Heart left ventricle (tissue), 16 donors: Measurements from ENCODE around the gene ALOX15. TPM values are rescaled to one million over a fixed set of nuclear protein-coding genes. Genes with fewer than 3 reads are reported as not detected.
"Not testable (repeated sequence)": the region's sequence is repeated elsewhere in the genome, so short reads cannot be mapped to it uniquely, and the experiment has no call there.

Experiments used
- ATAC-seq, 4 donors: fragments of 200-7000 bp; cut with Tn5 transposase; one replicate each; pipeline ENCODE4 v1.9.1; 2020 to 2022; ENCODE audit warnings: moderate library complexity in 4 of 4, mild to moderate bottlenecking in 3 of 4, moderate number of reproducible peaks in 1 of 4
- DNase-seq, 5 donors: peaks; one replicate each; pipeline ENCODE4 v3.0.0-alpha.2; 2020
- H3K27ac ChIP-seq, 12 donors: fragments of 200-600 bp; sonication (generic) in 4 of 12; one replicate each; pipeline versions ENCODE4 v1.5.0 to v1.8.0; 2016 to 2022; ENCODE audit warnings: mild to moderate bottlenecking in 2 of 12
- H3K27me3 ChIP-seq, 9 donors: fragments of 200-600 bp; sonication (generic) in 2 of 9; one replicate each; pipeline versions ENCODE4 v1.5.1 to v1.8.0; 2016 to 2022; ENCODE audit warnings: mild to moderate bottlenecking in 3 of 9
- H3K36me3 ChIP-seq, 9 donors: fragments of 200-600 bp; sonication (generic) in 2 of 9; one replicate each; pipeline versions ENCODE4 v1.5.0 to v1.8.0; 2018 to 2022; ENCODE audit warnings: mild to moderate bottlenecking in 2 of 9
- H3K4me1 ChIP-seq, 12 donors: fragments of 200-600 bp; sonication (generic) in 4 of 12; one replicate each; pipeline versions ENCODE4 v1.5.0 to v1.8.0; 2016 to 2022; ENCODE audit warnings: mild to moderate bottlenecking in 3 of 12
- H3K4me3 ChIP-seq, 12 donors: fragments of 200-600 bp; sonication (generic) in 4 of 12; one replicate each; pipeline versions ENCODE4 v1.5.0 to v1.8.0; 2017 to 2022; ENCODE audit warnings: mild to moderate bottlenecking in 9 of 12, moderate library complexity in 4 of 12
- H3K9me3 ChIP-seq, 12 donors: fragments of 200-600 bp; sonication (generic) in 4 of 12; one replicate each; pipeline versions ENCODE4 v1.5.0 to v1.8.0; 2016 to 2022; ENCODE audit warnings: mild to moderate bottlenecking in 1 of 12
- CTCF ChIP-seq, 12 donors: fragments of 200-600 bp; sonication (generic) in 4 of 12; IDR thresholded peaks; one replicate each; pipeline versions ENCODE4 v1.5.0 to v1.8.0; 2018 to 2022; ENCODE audit warnings: antibody characterized with exemption in 12 of 12, mild to moderate bottlenecking in 5 of 12
- POLR2A ChIP-seq, 2 donors: fragments of 450-650 bp; IDR thresholded peaks; one replicate each; pipeline ENCODE4 v1.6.1; 2017; ENCODE audit warnings: antibody characterized with exemption in 2 of 2, mild to moderate bottlenecking in 2 of 2, moderate library complexity in 2 of 2
- WGBS, 4 donors: extraction: QIAGEN DNeasy Blood & Tissue Kit in 2 of 4; methylation state at CpG; one replicate each; pipeline versions ENCODE4 v1.1.5 to v1.1.7; 2013 to 2018; 5-methylcytosine and 5-hydroxymethylcytosine counted together
- intact Hi-C, 10 donors: fragments of 100-400 bp; cut with DNase I; formaldehyde crosslinking; loops; one replicate each; pipeline versions ENCODE4 v1.11.1 to v1.14.2; 2022
- long read RNA-seq, 3 donors: library from polyadenylated mRNA; unstranded; transcript quantifications; one replicate each; pipeline ENCODE4 v2.0.0, GENCODE V29; 2020 to 2021
- polyA plus RNA-seq, 2 donors: library from polyadenylated mRNA; stranded (reverse); fragments of 200-250 nt; gene quantifications; one replicate each; pipeline ENCODE4 v1.2.3, GENCODE V29; 2013
- total RNA-seq, 9 donors: library from RNA; depleted of rRNA in 2 of 9; stranded (reverse); fragments of >200 nt in 2 of 9; fragmentation: NEBNext Ultra II Directional in 3 of 9; extraction: Animal tissue kit (Norgen Biotek cat#: 25700) in 3 of 9; gene quantifications; one replicate each; pipeline versions ENCODE4 v1.1.0 to v1.2.4, GENCODE V29; 2016 to 2023
- donor health status: ischemic (EF 13 %, LVEDD 7.1; RV severe dilation, severe dysfunction).
- donor health status: healthy with polysubstance abuse.
- donor health status: DM: no; HTN: yes; CAD: no.
- donor health status: DM: no; HTN: no; CAD: no.
- donor health status: ischemic (EF 25% LVEDD 6.9; RV normal size, moderate dysfunction).
- donor health status: ischemic (EF 25% LVEDD 5.7; RV mildly dilated, moderate dysfunction).
- donor health status: healthy.
- donor health status: DM: yes; HTN: yes; CAD: no.
- donor health status: ischemic (EF 35%, LVEDD 5.7; RV mildly dilated, moderate dysfunction).
- donor health status: nonischemic (EF 11% LVEDD 7.7; RV severe dilation, severe dysfunction).
- donor health status: DM: yes; HTN: yes; CAD: no.
- donor health status: PGD.
- donor health status: ischemic (EF 29% LVEDD 5.4; RV normal size, mild dysfunction).
- donor health status: nonischemic (EF 23%, LVEDD 6.1; RV moderate dilation, normal function).

Gene ALOX15
- total RNA-seq (10 to 100 TPM in 1 of 9 donors, under 1 TPM in 5, not detected in 3; 0.23 to 62.4 (median 0.38) TPM), polyA plus RNA-seq (not detected)
- long read RNA-seq, donor 1, partial matches to known transcripts = 0 of 1 reads
- long read RNA-seq, donor 1, other reads (novel, unspliced or antisense) = 1 of 1 reads
- long read RNA-seq, donor 2 = 0 reads
- long read RNA-seq, donor 3 = 0 reads

GRCh38 chr17:4641297-4642195, at the start of gene ALOX15:
Gene ALOX15, minus strand, starts transcription at chr17:4641678. Its CDS starts 27 bp downstream, at chr17:4641651.
- DNase-seq = no peak
- H3K4me3 ChIP-seq = peak within 1 kb of the TSS in 2 of 12 donors; percentile 17 to 30
- no peak within 1 kb of the TSS for H3K27ac ChIP-seq
- WGBS, 4 donors = 8 to 20% (median 11%) methylated on average over 34 to 58 of the region's 58 CpGs
- no peaks in the 10 kb centered on the region for H3K36me3 ChIP-seq
- intact Hi-C loops = no loop called here
- H3K9me3 ChIP-seq = no peaks in the 10 kb centered on the region
- H3K27me3 ChIP-seq = peaks cover 8 to 76% (median 38%) of the 10 kb centered on the region in 9 donors
- peak in 1 of 4 donors; percentile 16 for ATAC-seq
- peaks cover 0 to 12% (median 3%) of the 10 kb centered on the region in 12 donors for H3K4me1 ChIP-seq
- no peak for TF ChIP-seq CTCF (IDR thresholded peaks at IDR 0.05)
- TF ChIP-seq POLR2A (IDR thresholded peaks at IDR 0.05) = no peak

- H3K27ac ChIP-seq = no peak overlapping the region
- no peaks in the 10 kb centered on the region for H3K9me3 ChIP-seq
- 93 to 100% (median 96%) methylated on average over 2 of the region's 2 CpGs for WGBS, 4 donors
- no peak for DNase-seq
- H3K36me3 ChIP-seq = peaks cover 0 to 51% (median 27%) of the 10 kb centered on the region in 9 donors
- no peak overlapping the region for H3K4me3 ChIP-seq
- no peaks in the 10 kb centered on the region for H3K4me1 ChIP-seq
- ATAC-seq = no peak
- H3K27me3 ChIP-seq = no peaks in the 10 kb centered on the region
- no peak for TF ChIP-seq CTCF (IDR thresholded peaks at IDR 0.05)
- TF ChIP-seq POLR2A (IDR thresholded peaks at IDR 0.05) = no peak
- intact Hi-C loops = no loop called here
Measured at GRCh38 chr17:4690745-4691144, 49.3 kb upstream of the ALOX15 start.

- H3K4me1 ChIP-seq, intact Hi-C loops, H3K27me3 ChIP-seq, ATAC-seq, DNase-seq, H3K27ac ChIP-seq, H3K9me3 ChIP-seq, H3K4me3 ChIP-seq: not testable (repeated sequence)
- H3K36me3 ChIP-seq = peaks cover 0 to 54% (median 31%) of the 10 kb centered on the region in 9 donors
- WGBS, 4 donors = 89 to 93% (median 90%) methylated on average over 12 of the region's 12 CpGs
Measured at GRCh38 chr17:4689872-4690271, 48.4 kb upstream of the ALOX15 start.

GRCh38 chr17:4683739-4684138, 42.3 kb upstream of the ALOX15 start:
- DNase-seq (peak in 1 of 5 donors; percentile 30), ATAC-seq (peak; percentile 32 to 74 (median 62))
- H3K9me3 ChIP-seq, H3K4me3 ChIP-seq, H3K27me3 ChIP-seq, intact Hi-C loops: not testable (repeated sequence)
- Histone ChIP-seq H3K27ac (peak overlapping the region in 8 of 12 donors; percentile 3 to 77 (median 43)), H3K4me1 (peaks cover 0 to 13% (median 0%) of the 10 kb centered on the region in 12 donors), H3K36me3 (peaks cover 0 to 62% (median 48%) of the 10 kb centered on the region in 9 donors)
- WGBS, 4 donors = 66 to 89% (median 83%) methylated on average over 5 of the region's 5 CpGs

- WGBS, 4 donors = 85 to 90% (median 87%) methylated on average over 7 of the region's 7 CpGs
- H3K27ac ChIP-seq = no peak overlapping the region
- H3K36me3 ChIP-seq = peaks cover 0 to 87% (median 72%) of the 10 kb centered on the region in 9 donors
- no peak overlapping the region for H3K4me3 ChIP-seq
- H3K27me3 ChIP-seq = no peaks in the 10 kb centered on the region
- intact Hi-C loops = no loop called here
- TF ChIP-seq CTCF (IDR thresholded peaks at IDR 0.05) (no peak), POLR2A (IDR thresholded peaks at IDR 0.05) (no peak)
- ATAC-seq (no peak), DNase-seq (no peak)
- peaks cover 0 to 25% (median 0%) of the 10 kb centered on the region in 12 donors for H3K4me1 ChIP-seq
- no peaks in the 10 kb centered on the region for H3K9me3 ChIP-seq
Measured at GRCh38 chr17:4679658-4680057, 38.2 kb upstream of the ALOX15 start.
